Putamen (tissue), 1 donor: ENCODE data around the gene WNT11.

Source experiments
- DNase-seq: peaks from one replicate; pipeline ENCODE4 v3.0.0-alpha.2; 2016; ENCODE audit warnings: low spot score

WNT11 gene

GRCh38 chr11:76218449-76219178 is 12.3 kb upstream of the WNT11 start:
- DNase-seq: no peak

DNA sequence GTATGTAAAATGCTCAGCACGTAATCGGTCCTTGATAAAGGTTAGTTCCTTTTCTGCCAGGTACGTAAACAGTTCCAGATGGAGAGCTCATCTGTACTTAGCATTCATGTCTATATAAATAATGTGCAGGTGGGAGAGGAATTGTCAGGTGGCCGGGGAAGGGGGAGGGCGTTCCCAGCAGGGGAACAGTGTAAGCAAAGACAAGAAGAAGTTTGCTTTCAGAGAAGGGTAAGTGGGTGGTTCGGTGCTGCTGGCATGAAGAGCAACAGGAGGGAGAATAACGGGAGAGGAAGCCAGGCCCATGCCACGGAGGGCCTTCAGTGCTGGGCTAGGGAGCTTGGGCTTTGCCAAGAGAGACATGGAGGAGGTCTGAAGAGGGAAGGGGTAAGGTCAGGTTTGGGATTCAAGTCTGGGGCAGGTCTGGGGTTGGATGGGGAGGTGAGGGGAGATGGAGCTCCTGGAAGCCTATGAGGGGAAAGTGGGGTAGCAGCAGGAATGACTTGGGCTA is 11.4 kb upstream of the WNT11 start:
- no peak for DNase-seq

GRCh38 chr11:76216536-76217325 is 10.4 kb upstream of the WNT11 start:
- DNase-seq: no peak

DNA sequence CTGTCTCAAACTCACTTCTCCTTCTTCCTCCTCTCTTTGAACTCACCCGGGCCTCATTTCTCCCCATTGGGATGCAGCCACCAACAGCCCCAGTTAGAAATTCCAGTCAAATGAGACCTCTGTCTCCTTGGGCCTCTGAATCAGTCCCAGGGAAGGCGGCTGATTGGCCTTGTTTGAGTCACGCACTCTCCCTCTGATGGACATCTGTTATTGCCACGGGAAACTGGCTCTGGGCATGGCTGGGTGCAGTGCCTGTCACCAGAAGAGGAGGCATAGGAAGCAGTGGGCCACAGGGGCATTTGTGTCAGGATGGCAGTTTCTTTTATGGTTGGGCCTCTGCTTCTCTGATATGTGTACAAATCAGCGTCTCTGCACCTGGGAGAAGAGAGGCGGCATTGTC is 9.6 kb upstream of the WNT11 start:
- no peak for DNase-seq

- no peak for DNase-seq
These were observed 8.8 kb upstream of the WNT11 start for GRCh38 chr11:76214968-76215548.

GRCh38 chr11:76214186-76214585 is 7.9 kb upstream of the WNT11 start:
- no peak for DNase-seq

DNA sequence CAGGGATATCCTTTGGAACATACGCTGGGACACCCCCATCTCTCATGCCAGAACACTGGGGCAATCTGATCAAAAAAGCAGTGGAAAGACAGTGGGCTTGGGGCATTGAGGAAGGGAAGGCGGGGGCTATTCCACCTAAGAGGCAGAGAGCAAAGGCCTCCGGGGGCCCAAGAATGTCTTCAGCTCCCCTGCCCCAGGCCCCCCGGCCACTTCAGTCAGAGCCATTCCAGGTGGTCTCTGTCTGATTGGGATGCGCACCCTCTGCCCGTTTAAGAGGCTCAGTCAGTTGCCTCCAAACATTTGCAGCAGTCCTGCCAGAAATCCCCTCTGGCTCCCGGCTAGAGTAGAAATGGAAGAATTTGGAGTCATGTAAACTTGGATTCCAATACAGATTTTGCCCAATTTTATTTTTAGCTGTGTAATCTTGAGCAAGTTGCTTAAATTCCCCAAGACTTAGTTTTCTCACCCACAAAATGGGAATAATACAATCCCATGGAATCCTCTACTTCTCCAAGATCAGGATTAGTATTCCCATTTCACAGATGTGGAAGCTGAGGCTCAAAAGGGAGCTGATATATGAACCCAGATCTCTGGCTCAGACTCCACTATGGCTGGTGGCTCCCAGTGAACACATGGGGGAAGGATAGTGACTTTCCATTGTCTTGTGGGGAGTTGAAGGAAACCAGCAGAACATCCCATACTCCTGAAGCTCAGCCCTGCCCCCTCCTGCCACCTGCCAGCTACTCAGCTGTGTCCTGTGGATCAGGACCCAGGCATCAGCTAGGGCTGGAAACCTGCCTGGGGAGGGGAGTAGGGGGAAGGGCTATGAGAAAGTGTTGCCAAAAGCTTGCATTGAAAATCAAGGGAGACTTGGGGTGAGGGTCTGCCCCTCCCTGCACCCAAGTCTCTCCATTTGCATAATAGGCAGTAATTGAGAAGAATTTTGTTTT is 6.1 kb upstream of the WNT11 start:
- DNase-seq: no peak

- DNase-seq: no peak
These were observed 4.9 kb upstream of the WNT11 start for GRCh38 chr11:76210931-76211851.

- no peak for DNase-seq
These were observed 4.0 kb upstream of the WNT11 start for GRCh38 chr11:76209973-76210930.

DNA sequence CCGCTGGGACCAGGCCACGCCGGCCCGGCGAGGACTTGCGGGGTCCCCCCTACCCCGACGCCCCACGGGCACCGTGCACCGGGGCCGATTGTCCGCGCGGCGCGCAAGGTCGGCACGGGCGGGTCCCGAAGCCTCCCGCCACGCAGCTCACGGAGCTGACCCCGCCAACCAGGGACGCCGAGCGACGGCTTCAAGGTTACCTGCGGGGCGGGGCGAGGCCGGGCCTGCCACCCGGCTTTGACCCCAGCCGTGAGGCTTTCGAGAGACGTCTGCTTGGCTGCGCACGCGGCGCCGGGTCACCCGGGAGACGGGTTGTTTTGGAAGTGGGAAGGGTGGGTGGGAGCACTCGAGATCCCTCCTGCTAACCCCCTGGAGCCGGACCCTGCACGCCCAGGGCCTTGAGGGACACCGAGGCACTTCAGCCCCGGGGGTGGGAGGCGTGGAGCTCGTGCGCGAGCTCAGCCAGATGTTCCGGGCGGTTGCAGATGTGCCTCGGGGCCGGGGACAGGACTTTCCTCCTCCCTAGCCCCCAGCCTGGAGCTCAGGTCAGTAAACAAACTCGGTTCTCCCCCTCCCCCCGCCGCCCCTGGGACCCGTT is 3.2 kb upstream of the WNT11 start:
- DNase-seq: no peak

DNA sequence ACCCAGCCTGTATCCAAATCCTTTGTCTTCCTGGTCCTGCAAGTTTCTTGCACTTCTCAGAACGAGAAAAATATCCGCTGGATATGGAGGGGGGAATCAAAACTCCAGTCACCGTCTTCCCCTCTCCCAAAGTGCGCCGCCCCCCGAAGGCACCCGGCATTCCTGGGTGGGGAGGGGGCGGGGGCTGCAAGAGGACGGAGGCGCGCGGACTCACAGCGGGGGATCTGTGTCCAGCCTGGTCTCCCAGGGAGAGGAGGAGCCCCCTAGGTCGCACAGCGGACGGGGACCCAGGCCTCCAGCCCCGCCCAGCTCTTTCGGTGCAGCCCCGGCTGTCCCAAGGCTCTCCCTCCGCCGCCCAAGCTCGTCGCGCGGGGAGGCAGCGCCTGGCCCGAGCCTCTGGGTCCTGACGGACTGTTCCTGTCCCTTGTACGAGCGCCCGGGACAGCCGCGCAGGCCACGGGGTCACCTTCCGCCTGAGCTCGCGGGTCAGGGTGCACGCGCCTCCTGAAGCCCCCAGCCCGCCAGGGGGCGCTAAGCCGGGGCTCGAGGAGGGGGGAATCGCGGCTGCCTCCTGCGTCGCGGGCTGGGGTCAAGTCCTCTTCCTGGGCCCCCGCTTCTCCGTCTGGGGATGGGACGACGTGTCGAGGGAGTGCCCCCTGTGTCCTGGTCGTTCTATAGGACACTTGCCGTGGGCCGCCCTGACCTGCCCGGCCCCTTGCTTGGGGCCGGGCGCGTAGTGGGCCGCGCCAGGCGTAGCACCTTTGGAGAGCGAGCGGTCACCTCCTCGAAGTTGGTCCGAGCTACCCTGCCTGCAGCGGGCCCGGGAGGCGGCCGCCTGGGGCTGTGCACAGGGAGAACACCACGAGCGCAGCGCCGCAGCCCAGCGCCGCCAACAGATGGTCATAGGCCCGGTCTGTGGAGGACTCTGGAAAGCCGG is 2.4 kb upstream of the WNT11 start:
- DNase-seq: peak; percentile 38

DNA sequence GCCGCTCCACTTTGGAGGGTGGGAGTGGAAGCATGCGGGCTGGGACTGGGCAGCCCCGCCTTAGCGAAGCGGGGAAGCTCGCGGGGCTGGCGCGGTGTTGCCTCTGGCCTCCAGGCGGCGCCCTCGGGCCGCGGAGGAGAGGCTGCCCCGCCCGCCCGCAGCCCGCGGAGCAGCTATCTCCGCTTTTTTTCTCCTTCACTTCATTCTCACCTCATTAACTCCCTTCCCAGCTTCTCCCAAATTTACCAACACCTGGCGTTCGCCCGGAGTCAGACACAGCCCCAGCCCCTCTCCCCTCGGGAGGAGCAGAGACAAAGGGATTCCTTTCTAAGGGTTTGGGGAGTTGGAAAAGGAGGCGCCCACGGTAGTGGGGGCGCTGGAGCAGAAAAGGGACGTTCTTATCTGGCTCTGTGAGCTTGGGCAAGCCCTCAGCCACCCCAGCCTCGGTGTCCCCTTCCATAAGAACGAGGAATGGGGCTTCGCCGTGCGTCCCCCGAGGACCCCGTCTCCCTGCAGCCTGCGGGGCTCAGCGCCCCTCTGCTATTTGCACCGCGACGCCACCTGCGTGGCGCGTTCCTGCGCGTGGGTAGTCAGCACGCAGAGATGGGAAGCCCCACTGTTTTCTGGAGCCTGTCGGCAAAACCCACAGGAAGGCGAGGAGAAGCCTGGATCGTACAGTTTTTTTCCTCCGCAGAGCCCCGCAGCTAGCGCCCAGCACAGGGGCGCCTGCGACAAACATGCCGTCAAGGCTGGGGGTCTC is 1.5 kb upstream of the WNT11 start:
- DNase-seq: peak; percentile 74

- DNase-seq: no peak
These were observed 300 bp downstream of the WNT11 start for GRCh38 chr11:76206077-76206326.

- DNase-seq: no peak
These were observed 838 bp downstream of the WNT11 start for GRCh38 chr11:76205252-76206076.

DNA sequence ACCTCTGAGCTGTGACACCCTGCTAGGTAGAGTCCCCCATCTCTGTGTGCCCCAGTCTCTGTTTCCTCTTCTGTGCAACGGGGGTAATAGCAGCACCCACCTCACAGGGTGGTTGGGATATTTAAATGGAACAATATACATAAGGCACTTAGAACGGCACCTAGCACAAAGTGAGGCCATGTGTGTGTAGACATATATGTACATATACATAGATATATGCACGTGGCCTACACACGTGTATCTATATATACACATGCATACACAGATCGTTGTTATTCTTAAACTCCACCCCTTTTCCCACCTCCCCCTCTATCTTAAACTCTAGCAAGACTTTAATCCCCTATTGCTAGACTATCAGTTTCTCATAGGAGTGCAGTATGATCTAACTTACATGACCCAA is 2.4 kb downstream of the WNT11 start:
- DNase-seq: no peak

DNA sequence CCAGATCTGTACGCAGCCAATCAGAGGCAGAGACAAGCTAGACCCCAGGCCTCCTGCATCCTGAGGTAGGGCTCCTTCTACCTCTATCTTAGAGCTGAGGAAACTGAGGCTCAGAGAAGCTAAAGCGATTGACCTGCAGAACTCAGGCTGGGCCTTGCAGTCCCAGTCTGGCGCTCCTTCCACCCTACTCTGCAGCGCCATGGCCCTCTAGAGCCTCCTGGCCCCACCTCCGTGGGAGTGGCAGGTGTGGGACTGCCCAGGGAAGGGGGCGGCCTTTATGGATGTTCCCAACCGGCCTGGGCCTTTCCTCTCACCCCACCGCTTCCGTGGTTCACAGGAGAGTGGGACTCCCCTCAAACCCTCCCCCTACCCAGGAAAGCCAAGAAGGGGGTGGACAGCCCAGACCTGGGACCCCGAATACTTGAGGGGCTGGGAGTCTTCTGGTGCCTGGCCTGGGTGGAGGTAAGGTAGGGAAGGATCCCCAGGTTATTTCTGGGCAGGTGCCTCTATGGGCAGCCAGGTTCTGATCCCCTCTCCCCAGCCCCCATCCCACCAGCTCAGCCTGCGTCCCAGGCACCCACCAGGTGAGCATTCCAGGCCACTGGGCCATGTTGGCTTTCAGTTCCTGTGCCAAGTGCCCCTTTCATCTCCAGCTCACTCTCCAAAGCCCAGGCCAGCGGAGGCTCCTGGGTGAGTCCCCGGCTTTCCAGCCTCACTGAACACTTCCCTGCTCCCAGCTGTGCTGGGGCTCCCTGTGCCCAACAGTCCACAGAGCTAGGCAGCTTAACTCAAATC is 3.0 kb downstream of the WNT11 start:
- DNase-seq: no peak
